HG03521 (cell line): Measurements from ENCODE around the gene HLTF.
A peak's percentile ranks its signal among the peaks of the same experiment; 100 is the strongest.

Experiments
- ATAC-seq: cut with Tn5 transposase; IDR thresholded peaks from one replicate; pipeline ENCODE4 v1.9.1; 2021; ENCODE audit warnings: mild to moderate bottlenecking, moderate library complexity; ENCODE audit not compliant: unreplicated experiment

The HLTF gene

DNA sequence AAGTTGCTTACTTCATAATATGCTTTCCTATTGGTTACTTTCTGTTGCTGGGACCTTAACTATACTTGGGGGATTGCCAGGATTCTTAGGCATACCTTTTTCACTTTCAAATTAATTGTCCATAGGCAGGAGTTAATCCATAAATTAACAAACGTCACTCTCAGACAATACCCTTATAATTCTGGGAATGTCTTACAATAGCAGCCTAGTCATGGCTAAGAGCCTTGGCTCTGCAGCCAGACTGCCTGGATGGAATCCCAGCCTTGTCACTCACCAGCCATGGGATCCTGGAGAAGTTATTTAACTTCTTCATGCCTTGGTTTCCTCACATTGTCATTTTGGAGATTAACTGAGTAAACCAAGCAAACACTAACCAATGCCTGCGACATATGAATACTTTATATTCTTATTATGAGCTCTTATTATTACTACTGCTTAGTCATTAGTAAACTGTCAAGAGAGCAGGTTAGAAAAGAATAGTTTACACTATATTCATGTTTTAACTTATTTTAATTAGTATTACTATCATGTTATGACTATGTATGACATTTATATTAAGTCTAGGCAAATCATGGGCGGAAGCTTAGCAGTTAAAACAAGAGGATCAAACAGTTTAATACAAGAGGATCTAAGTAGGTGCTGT, 66.0 kb downstream of the HLTF start:
- ATAC-seq: no peak

GRCh38 chr3:149019580-149019979, 66.8 kb downstream of the HLTF start:
- no peak for ATAC-seq

GRCh38 chr3:149018247-149018646, 68.1 kb downstream of the HLTF start:
- ATAC-seq: no peak

GRCh38 chr3:149016669-149017541, 69.4 kb downstream of the HLTF start:
- no peak for ATAC-seq

DNA sequence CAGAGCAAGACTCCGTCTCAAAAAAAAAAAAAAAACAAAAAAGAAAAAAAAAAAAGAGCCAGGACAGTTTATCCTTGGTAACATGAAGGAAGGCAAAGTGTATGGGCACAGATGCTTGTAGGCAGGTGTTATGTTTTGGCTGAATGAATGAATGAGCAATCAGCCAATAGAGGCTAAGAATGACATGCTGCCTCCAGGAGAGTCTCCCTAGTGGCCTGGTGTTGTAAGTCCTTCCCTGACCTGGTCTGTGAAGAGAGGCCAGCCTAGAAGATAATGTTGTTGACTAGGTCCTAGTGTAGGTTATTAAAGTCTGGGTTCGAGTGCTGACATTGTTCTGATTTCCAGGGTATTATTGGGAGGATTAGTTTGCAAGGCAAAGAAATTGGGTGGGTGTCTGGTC, 70.1 kb downstream of the HLTF start:
- no peak for ATAC-seq

DNA sequence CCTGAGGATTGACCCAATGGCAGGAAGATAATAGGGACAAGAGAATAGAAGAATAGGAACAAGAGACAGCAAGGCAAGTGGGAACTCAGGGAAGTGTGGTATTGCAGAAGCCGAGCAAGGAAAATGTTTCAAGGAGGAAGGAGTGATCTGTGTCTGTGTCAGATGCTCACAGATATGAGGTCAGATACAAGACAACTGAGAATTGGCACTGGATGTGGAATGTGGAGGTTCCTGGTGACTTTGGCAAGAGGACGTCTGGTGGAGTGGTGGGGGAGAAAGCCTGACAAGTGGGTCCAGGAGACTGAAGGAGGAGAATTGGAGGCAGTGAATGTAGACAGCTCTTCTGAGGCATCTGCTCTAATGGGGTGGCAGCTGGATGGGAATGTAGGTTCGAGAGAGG, 70.9 kb downstream of the HLTF start:
- ATAC-seq: no peak

DNA sequence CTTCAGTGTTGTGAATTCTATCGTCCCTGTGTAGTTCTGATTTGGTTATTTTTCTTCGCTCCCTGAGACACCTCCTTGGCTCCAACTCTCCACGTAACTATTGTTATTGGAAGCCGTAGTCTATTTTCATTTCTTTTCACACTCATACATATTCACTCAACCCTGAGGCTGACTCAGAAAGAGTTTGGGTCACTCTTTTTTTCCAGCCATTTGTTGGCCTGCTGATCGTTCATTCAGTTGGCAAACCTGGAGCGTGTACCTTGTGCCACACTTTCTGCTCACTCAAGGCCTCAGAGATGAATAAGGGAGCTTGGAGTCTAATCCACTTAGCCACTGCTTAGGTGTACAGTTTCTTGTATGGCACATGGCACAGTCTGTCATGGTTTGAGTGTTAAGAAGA, 72.6 kb downstream of the HLTF start:
- no peak for ATAC-seq

DNA sequence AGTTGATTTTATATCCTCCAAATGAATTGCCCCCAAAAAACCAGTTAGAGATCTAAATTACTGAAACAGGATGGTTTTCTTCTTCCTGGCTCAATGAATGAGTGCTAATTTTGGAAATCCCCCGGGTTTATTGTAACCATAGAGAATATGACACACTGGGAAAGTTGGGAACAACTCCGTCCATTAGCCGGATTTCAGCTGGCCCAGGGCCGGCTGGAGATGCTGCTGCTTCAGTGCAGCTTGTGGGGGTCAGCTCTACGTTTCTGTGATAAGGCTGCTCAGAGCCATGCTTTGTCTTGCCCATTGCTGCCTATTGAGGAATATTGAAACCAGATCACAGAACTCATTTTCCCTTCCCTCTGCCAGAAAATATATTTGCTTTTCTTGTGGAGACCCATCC, 74.7 kb downstream of the HLTF start:
- no peak for ATAC-seq

GRCh38 chr3:149010966-149011365, 75.4 kb downstream of the HLTF start:
- no peak for ATAC-seq

DNA sequence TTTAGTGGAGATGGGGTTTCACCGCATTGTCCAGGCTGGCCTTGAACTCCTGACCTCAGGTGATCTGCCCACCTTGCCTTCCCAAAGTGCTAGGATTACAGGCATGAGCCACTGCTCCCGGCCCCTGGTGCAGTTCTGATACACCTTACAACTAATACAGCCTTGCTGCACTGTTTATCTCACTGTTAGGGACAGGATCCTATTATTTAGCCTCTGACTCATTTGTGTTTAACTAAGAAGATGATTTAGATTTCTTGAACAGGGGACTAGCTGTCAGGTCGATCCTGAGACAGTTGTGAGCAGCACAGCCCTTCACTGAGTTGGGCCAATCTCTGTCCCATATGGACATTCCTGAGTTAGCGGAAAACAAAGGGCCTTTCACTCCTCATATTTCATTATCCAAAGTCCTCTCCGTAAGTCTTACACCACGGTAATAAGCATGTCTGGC, 75.8 kb downstream of the HLTF start:
- no peak for ATAC-seq

GRCh38 chr3:149009732-149010131, 76.6 kb downstream of the HLTF start:
- ATAC-seq: peak; percentile 75

DNA sequence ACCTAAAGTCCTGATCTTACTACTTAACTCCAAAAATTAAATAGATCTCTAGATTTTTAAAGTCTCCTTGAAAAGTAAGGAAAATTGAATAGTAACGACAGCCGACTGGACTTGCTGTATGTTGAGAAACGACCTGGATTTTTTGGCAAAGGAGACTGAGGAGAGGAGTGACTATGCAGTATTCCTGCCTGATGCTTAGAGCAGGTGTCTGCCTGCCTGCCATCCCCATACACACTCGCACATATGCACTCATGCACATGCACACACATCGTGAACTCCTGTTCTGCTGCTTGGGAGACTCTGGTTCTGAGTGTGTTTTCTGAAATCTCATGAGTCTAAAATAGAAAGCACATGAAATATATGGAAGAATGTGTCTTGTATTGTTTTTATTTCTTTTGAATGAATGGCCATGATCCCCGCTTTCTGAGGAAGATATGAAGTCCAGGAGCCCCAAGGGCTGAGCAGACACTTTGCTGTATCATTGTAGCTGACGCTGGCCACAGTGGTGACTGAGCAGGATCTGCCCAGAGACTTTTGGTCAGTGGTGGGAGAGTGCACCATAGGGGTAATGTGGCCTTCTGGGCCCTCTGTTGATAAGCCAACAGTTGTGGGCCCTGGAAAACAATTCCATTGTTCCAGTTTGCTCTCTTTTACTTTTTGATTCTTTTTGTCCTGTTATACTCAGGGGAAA, 78.6 kb downstream of the HLTF start:
- no peak for ATAC-seq

DNA sequence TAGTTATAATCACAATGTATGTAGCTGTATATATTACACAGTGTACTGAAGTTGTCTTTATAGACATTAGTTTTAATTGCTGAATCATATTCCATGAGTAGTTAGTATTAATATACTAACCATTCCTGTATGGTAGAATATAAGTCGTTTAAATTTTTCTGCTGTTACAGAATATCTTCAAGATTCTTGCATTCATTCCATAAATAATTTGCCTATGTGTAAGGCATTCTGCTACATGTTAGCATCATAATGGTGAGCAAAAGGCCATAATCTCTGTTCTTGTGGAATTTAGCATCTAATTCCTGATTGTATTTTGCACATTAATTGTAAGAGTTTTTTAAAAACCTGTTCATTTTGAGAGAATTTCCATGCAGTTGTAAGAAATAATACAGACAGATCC, 80.9 kb downstream of the HLTF start:
- no peak for ATAC-seq

DNA sequence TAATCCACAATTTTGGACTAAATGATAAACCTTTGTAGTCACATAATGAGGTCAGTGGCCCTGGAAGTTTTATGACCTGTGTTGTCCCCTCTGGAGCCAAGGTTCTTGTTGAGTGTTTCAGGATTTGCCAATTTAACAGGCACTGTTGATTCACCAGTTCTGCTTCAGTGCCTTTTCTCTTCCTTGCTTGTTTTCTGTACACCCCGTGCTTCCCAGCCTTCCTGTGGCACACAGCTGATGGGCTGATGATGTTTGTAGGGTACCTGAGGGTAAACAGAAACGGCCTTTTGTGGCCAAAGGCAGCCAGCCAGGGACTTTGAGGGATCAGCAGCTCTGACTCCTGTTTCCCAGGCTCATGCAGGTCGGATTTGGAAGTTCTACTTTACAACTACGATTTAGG, 81.7 kb downstream of the HLTF start:
- ATAC-seq: no peak

DNA sequence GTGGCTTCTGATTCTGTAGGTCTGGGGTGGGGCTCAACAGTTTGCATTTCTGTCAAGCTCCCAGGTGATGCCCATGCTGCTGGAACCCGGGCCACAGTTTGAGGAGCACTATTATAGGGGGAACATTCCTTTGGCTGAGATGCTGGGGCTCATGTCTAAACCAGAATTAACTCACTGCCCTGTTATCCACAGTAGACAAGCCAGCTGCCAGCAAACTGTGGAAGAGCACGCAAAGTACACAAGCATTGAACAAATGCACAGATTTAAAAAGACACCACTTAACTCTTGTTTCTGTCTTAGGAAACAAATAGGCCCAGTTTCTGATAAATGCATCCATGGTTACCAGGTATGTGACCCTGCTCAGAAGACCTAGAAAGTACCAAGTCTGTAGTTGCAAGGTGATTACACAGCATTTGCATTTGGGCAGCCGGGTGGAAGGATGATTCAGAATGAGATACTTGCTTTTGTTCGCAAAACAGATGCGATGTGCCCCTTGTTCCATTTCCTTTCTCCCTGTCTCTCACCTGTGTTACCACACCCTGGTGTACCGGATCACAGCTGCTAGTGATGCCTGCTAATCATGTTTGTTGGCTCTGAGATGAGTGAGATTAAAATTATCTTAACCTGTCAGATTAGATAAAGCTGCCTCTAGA, 82.6 kb downstream of the HLTF start:
- peak; percentile 71 for ATAC-seq

GRCh38 chr3:149001727-149002126, 84.6 kb downstream of the HLTF start:
- ATAC-seq: no peak

- no peak for ATAC-seq
Measured at GRCh38 chr3:149000206-149000745, 86.1 kb downstream of the HLTF start.

- peak; percentile 37 for ATAC-seq
Measured at GRCh38 chr3:148999806-149000205, 86.5 kb downstream of the HLTF start.

DNA sequence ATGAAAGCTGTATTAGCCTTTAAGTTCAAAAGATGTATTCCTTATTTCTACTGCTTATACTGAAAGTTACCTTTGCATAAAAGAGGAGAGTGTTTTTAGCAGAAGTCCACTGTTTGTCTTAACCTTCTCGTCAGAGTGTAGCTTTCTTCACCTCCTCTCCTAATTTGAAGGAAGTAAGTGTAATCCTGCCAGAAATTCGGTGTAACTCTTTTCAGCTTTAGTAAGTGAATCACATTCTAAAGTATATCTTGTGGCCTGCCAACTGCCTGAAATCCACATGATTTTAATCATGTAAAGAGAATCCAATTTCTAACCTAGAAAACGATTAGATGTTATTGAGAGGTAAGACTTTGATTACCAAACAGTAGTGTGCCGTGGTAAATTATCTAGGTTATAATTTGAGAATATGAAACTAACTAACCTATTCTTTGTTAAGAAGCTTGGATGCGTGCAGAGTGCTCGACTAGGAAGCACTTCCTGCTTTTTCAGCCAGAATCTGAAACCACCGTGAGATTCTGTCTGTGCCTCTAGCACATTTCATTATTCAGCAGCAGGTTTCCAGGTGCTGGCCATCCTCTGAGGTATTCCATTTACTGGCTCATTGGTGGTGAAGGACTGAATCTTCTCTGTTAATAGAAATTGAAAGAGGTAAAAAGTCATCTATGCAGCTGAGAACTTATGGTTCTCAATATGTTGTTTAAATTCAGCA, 87.5 kb downstream of the HLTF start:
- ATAC-seq: peak; percentile 44

DNA sequence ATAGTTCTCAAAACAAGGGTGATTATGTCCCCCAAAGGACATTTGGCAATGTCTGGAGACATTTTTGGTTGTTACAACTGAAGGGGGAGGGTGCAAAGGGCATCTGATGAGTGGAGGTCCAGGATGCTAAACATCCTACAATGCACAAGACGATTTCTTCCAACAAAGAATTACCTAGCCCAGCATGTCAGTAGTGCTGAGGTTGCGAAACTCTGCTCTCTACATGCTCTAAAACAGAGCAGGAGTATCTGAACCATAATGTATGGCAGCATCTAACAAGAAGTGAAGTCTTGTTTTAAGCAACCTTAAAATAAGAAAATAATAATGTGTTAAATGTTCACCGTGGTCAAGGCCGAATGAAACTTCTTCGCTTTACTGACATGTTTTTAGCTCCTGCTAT, 88.0 kb downstream of the HLTF start:
- ATAC-seq: no peak
